Keratinocyte (primary cell): Measurements from ENCODE around the gene RBSN.

Experiments used
- EZH2 ChIP-seq: IDR thresholded peaks from one replicate; pipeline ENCODE4 v1.6.1; 2012; ENCODE audit warnings: inconsistent platforms, mild to moderate bottlenecking, low read length, moderate library complexity
- TF ChIP-seq, protein P1 (sequence below), 3 experiments: IDR thresholded peaks in 1 of 3; conservative IDR thresholded peaks in 1 of 3; optimal IDR thresholded peaks in 1 of 3; 2 replicates in 2 of 3; 3 replicates in 1 of 3; pipeline versions ENCODE3 to v1.5.1; 2011; ENCODE audit warnings: low read length in 3 of 3, mild to moderate bottlenecking in 3 of 3, moderate library complexity in 2 of 3, control low read depth in 1 of 3, inconsistent platforms in 1 of 3; ENCODE audit not compliant: insufficient read depth in 2 of 3; ENCODE audit errors: extremely low read depth in 1 of 3

DNA sequence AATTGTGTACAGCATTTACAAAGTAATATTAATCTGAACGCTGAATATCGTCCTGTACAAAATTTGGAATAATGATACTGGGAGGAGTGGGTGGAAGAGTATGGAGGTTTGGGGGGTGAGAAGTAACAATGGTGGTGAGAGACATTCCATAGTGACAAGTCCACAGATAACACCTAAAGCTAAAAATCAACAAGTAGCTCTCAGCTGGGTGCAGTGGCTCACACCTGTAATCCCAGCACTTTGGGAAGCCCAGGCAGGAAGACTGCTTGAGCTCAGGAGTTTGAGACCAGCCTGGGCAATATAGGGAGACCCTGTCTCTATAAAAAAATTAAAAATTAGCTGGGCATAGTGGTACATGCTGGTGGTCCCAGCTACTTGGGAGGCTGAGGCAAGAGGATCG is 38.9 kb downstream of the RBSN start:
- TF ChIP-seq, protein P1, sequence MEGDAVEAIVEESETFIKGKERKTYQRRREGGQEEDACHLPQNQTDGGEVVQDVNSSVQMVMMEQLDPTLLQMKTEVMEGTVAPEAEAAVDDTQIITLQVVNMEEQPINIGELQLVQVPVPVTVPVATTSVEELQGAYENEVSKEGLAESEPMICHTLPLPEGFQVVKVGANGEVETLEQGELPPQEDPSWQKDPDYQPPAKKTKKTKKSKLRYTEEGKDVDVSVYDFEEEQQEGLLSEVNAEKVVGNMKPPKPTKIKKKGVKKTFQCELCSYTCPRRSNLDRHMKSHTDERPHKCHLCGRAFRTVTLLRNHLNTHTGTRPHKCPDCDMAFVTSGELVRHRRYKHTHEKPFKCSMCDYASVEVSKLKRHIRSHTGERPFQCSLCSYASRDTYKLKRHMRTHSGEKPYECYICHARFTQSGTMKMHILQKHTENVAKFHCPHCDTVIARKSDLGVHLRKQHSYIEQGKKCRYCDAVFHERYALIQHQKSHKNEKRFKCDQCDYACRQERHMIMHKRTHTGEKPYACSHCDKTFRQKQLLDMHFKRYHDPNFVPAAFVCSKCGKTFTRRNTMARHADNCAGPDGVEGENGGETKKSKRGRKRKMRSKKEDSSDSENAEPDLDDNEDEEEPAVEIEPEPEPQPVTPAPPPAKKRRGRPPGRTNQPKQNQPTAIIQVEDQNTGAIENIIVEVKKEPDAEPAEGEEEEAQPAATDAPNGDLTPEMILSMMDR (optimal IDR thresholded peaks at IDR 0.05 in 1 of 3, IDR thresholded peaks at IDR 0.05 in 1 of 3, conservative IDR thresholded peaks at IDR 0.05 in 1 of 3; ENCODE audit: extremely low read depth in 1 of 3, insufficient read depth in 2 of 3, low read length in 3 of 3): no peak
- TF ChIP-seq EZH2: no peak
